Subcutaneous abdominal adipose tissue (tissue), 5 donors: Measurements from ENCODE around the gene MAPKAP1.
"Not testable (repeated sequence)": the region's sequence is repeated elsewhere in the genome, so short reads cannot be mapped to it uniquely, and the experiment has no call there.

Experiments used
- H3K27ac ChIP-seq: one replicate; pipeline ENCODE4 v1.7.0; 2013; ENCODE audit warnings: low read depth, mild to moderate bottlenecking, inconsistent platforms, low read length, moderate library complexity
- H3K27me3 ChIP-seq, 5 donors: one replicate each; pipeline ENCODE4 v1.7.0; 2013; ENCODE audit warnings: low read length in 5 of 5, inconsistent platforms in 1 of 5; ENCODE audit not compliant: control insufficient read depth in 5 of 5, insufficient read depth in 4 of 5
- H3K36me3 ChIP-seq, 5 donors: one replicate each; pipeline ENCODE4 v1.7.0; 2013; ENCODE audit warnings: low read length in 5 of 5; ENCODE audit not compliant: control insufficient read depth in 5 of 5, insufficient read depth in 5 of 5
- H3K4me1 ChIP-seq, 5 donors: one replicate each; pipeline ENCODE4 v1.7.0; 2013; ENCODE audit warnings: low read length in 5 of 5, mild to moderate bottlenecking in 3 of 5, moderate library complexity in 1 of 5; ENCODE audit not compliant: control insufficient read depth in 5 of 5, insufficient read depth in 5 of 5
- H3K4me3 ChIP-seq, 5 donors: one replicate each; pipeline ENCODE4 v1.7.0; 2013; ENCODE audit warnings: low read length in 5 of 5, low read depth in 1 of 5
- H3K9ac ChIP-seq, 5 donors: one replicate each; pipeline ENCODE4 v1.7.0; 2013; ENCODE audit warnings: low read length in 5 of 5, mild to moderate bottlenecking in 4 of 5, moderate library complexity in 3 of 5
- H3K9me3 ChIP-seq, 5 donors: one replicate each; pipeline ENCODE4 v1.7.0; 2013; ENCODE audit warnings: low read length in 5 of 5; ENCODE audit not compliant: control insufficient read depth in 5 of 5
- donor health status: healthy.
- donor health status: healthy.
- donor health status: healthy.
- donor health status: healthy.
- donor health status: healthy.

MAPKAP1 gene

DNA sequence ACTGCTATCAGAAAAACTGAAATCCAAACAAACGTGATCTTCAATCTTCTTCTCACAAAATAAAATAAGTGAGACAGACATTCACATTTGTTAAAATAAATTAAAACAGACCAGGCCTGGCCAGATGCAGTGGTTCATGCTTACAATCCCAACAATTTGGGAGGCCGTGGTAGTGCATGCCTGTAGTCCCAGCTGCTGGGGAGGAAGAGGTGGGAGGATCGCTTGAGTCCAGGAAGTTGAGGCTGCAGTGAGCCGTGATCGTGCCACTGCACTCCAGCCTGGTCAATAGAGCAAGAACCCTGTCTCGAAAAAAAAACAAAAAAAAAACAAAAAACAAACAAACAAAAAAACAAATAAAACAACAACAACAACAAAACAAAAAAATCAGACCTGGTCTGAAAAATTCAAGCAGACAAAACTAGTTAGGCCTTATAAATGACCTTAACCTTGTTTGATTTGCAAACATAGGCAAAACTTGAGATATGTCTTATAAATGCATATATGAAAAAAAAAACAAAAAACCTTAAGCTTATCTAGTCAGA, 10.8 kb downstream of the MAPKAP1 start:
- no peak overlapping the region for H3K9ac ChIP-seq

DNA sequence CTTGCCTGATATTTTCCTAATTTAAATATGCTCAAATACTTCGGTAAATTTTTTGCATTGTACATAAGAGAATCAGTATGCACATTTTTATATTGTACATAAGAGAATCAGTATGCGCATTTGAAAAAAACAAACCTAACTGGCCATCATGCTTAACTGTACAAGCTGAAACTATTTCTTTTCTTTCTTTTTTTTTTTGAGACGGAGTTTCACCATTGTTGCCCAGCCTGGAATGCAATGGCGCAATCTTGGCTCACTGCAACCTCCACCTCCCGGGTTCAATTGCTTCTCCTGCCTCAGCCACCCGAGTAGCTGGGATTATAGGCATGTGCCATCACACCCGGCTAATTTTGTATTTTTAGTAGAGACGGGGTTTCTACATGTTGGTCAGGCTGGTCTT, 11.5 kb downstream of the MAPKAP1 start:
- not testable (repeated sequence) for H3K27me3 ChIP-seq, H3K36me3 ChIP-seq, H3K4me3 ChIP-seq, H3K9me3 ChIP-seq, H3K27ac ChIP-seq, H3K9ac ChIP-seq, H3K4me1 ChIP-seq

More for the DNA sequence above, 10.8 kb downstream of the MAPKAP1 start:
- Histone ChIP-seq H3K27me3 (no peaks in the 10 kb centered on the region), H3K36me3 (no peaks in the 10 kb centered on the region), H3K4me1 (peaks cover 0 to 8% (median 0%) of the 10 kb centered on the region in 5 donors), H3K9me3 (no peaks in the 10 kb centered on the region), H3K27ac (no peak overlapping the region), H3K4me3 (no peak overlapping the region)

DNA sequence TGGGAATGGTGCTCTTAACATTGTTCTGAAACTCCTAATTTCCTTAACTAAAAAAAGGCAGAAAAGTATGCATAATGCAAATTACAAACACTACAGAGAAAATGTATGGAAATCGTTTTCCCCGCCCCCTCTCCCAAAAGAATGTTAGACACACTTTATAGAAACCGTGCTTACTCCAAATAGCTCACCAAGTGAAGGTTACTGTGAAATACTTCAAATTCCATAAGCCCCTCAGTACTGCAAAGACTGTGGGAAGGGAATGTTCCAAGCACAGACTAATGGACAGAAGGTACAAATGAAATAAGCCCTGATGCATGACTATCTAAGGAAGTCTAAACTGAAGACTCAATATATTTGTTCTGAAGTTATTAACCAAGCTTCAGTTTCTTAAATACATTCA, 12.5 kb downstream of the MAPKAP1 start:
- Histone ChIP-seq H3K27ac (no peak overlapping the region), H3K4me3 (no peak overlapping the region), H3K9ac (no peak overlapping the region), H3K27me3 (no peaks in the 10 kb centered on the region), H3K36me3 (no peaks in the 10 kb centered on the region), H3K9me3 (no peaks in the 10 kb centered on the region), H3K4me1 (peaks cover 0 to 8% (median 2%) of the 10 kb centered on the region in 5 donors)

DNA sequence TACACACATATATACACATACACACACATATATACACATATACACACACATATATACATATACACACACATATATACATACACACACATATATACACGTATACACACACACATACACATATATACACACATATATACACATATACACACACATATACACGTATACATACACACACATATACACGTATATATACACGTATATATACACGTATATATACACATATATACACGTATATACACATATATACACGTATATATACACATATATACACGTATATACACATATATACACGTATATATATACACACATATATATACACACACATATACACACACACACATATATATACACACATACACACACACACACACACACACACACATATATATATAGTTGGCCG, 13.5 kb downstream of the MAPKAP1 start:
- H3K9me3 ChIP-seq, H3K27me3 ChIP-seq, H3K36me3 ChIP-seq, H3K9ac ChIP-seq, H3K4me3 ChIP-seq, H3K27ac ChIP-seq, H3K4me1 ChIP-seq: not testable (repeated sequence)

DNA sequence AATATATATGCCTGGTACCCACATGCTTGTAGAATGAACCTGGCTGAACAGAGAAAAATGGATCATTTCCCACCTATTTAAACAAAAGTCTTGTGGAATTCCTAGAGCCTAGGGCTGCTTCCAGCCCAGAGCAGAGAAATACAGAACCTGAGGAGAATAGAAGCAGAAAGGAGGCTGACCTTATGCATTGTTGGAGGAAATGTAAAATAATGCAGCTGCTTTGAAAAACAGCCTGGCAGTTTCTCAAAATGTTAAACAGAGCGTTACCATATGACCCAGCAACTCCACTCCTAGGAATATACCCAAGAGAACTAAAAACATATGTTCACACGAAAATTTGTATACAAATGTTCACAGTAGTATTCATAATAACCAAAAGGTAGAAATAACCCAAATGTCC, 15.1 kb downstream of the MAPKAP1 start:
- no peak overlapping the region for H3K9ac ChIP-seq
- H3K4me1 ChIP-seq, result peaks cover 0 to 8% (median 2%) of the 10 kb centered on the region in 5 donors
- no peak overlapping the region for H3K4me3 ChIP-seq
- no peak overlapping the region for H3K27ac ChIP-seq
- H3K27me3 ChIP-seq, result no peaks in the 10 kb centered on the region
- no peaks in the 10 kb centered on the region for H3K36me3 ChIP-seq
- H3K9me3 ChIP-seq, result no peaks in the 10 kb centered on the region

DNA sequence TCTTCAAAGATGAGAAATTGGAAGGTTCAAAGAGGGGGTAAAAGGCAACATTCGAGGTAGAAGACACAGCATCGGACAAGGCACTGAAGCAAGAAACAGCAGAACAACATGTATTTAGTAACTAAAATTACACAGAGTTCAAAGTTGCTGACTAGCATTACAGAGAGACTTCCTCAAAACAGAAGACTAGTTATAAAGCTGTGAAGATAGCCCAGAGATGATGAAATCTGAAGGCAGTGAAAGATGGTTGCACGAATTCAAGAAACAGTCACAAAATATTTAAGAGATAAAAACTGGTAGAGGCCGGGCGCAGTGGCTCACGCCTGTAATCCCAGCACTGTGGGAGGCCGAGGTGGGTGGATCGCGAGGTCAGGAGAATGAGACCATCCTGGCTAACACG, 16.3 kb downstream of the MAPKAP1 start:
- peaks cover 0 to 8% (median 2%) of the 10 kb centered on the region in 5 donors for H3K4me1 ChIP-seq
- H3K4me3 ChIP-seq, result no peak overlapping the region
- no peaks in the 10 kb centered on the region for H3K27me3 ChIP-seq
- H3K9me3 ChIP-seq, result no peaks in the 10 kb centered on the region
- H3K36me3 ChIP-seq, result no peaks in the 10 kb centered on the region
- no peak overlapping the region for H3K27ac ChIP-seq
- no peak overlapping the region for H3K9ac ChIP-seq

DNA sequence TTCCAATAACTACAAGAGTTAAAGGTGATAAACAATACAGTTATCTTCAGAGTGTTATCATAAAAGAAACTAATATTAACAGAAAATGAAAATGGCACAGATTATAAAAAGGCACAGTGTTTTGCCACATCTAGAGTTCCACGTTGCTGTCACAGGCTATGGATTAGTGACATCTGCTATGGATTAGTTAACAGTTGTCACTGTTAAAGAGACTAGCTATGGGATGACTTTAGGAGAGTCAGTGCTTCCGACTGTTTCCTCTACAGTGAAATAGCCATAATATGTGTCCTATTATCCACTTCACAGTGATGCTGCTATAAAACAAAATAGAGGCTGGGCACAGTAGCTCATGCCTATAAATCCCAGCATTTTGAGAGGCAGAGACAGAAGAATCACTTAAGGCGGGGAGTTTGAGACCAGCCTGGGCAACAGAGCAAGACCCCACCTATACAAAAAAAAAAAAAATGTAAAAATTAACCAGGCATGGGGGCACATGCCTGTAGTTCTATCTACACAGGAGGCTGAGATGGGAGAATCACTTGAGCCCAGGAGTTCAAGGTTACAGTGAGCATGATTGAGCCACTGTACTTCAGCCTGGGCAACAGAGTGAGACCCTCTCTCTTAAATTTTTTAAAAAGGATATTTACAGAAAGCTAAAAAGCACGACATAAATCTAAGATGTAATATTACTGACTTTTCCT, 19.7 kb downstream of the MAPKAP1 start:
- no peak overlapping the region for H3K4me3 ChIP-seq
- H3K27me3 ChIP-seq, result no peaks in the 10 kb centered on the region
- H3K36me3 ChIP-seq, result peaks cover 0 to 6% (median 5%) of the 10 kb centered on the region in 5 donors
- H3K9me3 ChIP-seq, result no peaks in the 10 kb centered on the region
- peaks cover 0 to 2% (median 0%) of the 10 kb centered on the region in 5 donors for H3K4me1 ChIP-seq
- no peak overlapping the region for H3K9ac ChIP-seq
- H3K27ac ChIP-seq, result no peak overlapping the region

DNA sequence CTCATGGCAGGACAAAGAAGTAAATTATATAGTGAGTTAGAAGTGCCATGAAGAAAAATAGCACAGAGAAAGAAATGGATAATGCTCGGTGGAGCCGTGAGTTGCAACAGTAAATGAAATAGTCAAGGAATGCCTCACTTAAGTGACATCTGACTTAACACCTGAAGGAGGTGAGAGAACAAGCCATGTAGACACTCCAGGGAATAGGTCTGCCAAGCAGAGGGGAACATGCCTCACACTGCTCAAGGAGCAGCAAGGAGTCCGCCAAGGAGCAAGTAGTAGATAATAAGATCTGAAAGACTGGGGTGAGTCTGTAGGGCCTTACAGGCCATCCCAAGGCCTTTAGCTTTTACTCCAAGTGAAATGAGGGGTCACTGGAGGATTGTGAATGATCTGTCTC, 21.8 kb downstream of the MAPKAP1 start:
- Histone ChIP-seq H3K9ac (no peak overlapping the region), H3K27ac (no peak overlapping the region), H3K4me1 (peaks cover 0 to 4% (median 0%) of the 10 kb centered on the region in 5 donors), H3K9me3 (no peaks in the 10 kb centered on the region), H3K27me3 (no peaks in the 10 kb centered on the region), H3K4me3 (no peak overlapping the region), H3K36me3 (peaks cover 0 to 6% (median 5%) of the 10 kb centered on the region in 5 donors)

DNA sequence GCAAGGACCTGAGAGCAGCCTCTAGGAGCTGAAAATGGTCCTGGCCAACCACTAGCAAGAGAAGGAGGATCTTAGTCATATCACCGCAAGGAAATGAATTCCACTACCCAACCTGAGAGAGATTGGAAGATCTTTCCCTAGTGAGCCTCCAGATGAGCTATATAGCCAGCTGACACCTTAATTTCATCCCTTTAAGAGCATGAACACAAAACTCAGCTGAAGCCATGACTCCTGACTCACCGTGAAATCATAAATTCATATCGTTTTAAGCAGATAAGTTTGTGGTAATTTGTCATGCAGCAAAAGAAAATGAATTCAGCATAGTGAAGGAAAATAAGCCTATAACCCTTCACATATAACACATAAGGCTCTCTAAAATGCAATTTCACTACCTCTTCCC, 23.5 kb downstream of the MAPKAP1 start:
- Histone ChIP-seq H3K36me3 (peaks cover 0 to 6% (median 5%) of the 10 kb centered on the region in 5 donors), H3K4me3 (no peak overlapping the region), H3K27ac (no peak overlapping the region), H3K4me1 (peaks cover 0 to 11% (median 0%) of the 10 kb centered on the region in 5 donors), H3K9me3 (no peaks in the 10 kb centered on the region), H3K27me3 (no peaks in the 10 kb centered on the region), H3K9ac (no peak overlapping the region)

DNA sequence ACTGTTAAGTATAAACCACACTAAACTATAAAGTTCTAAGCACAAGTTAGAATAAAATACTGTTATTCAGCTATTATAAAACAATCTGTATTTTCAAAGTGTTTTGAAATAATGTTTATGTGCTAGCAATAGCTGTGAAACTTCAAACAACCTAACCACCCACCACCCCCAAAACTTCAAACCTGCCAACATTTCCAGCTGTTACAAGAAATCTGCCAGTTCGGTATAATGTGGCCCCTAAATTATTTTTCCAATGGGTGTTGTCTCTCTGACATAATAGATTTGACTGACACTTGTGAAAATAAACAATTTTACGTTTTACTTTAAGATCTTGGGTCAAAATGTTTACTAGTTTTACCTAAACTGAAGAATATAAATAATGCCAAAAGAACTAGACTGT, 24.7 kb downstream of the MAPKAP1 start:
- Histone ChIP-seq H3K36me3 (peaks cover 0 to 6% (median 5%) of the 10 kb centered on the region in 5 donors), H3K27ac (no peak overlapping the region), H3K9ac (no peak overlapping the region), H3K4me1 (peaks cover 0 to 11% (median 0%) of the 10 kb centered on the region in 5 donors), H3K27me3 (no peaks in the 10 kb centered on the region), H3K4me3 (no peak overlapping the region), H3K9me3 (no peaks in the 10 kb centered on the region)
